ENCODE results near the gene TRIO.
"Not testable (repeated sequence)": the region's sequence is repeated elsewhere in the genome, so short reads cannot be mapped to it uniquely, and the experiment has no call there.

TRIO gene

GRCh38 chr5:14366763-14367162 is 223.6 kb downstream of the TRIO start:
- no peak for DNase-seq

- DNase-seq, result no peak
These were observed 224.2 kb downstream of the TRIO start for GRCh38 chr5:14367364-14367763.

DNA sequence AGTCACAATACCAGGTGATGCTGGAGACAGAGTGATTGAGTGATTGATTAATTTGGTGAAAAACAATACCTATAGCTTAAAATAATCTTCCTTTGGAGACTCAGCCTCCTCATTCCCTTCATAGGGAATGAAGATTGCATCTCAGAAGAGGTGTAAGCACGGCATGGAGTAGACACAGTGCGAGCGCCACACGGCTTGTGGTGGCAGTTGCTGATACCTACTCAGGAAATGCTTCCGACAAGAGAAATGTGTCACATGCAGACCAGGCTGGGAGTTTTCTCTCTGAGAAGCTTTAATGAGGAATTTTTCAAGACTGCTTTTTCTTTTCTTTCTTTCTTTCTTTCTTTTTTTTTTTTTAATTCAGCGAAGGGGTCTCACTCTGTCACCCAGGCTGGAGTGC is 226.6 kb downstream of the TRIO start:
- DNase-seq, result no peak

DNA sequence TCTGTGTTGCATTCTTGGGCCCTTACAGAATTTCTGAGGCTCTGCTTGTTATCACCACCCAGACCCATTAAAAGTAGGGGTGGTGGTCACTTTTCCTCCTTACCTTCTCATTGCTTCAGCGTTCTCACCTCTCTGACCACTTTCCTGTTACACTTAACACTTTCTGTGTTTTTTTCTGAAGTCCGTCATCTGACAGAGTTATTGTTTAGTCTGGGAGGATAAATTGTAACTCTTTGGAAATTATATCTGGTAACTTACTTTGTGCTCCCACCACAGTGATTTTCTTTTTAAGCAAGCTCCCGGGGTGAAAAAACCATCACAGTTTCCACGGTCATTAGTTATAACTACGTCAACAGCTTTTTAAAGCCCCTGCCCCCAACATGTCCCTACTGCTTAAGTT is 227.2 kb downstream of the TRIO start:
- no peak for DNase-seq

DNA sequence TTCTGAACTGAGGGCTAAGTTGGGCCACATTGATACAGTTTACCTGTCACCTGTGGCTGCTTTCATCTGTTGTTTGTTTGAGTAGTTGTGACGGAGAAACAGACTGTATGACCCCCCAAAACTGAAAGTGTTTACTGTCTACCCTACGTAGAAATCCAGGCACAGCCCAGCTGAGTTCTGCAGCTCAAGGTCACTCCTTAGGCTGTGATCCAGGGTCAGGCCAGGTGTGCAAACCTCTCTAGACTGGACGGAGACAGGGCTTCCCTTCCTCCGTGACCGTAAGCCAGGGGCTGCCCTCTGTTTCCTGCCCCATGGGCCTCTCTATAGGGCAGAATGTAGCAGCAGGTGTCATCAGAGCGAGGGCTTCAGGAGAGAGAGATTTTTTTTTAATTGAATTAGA is 230.5 kb downstream of the TRIO start:
- DNase-seq, result no peak

DNA sequence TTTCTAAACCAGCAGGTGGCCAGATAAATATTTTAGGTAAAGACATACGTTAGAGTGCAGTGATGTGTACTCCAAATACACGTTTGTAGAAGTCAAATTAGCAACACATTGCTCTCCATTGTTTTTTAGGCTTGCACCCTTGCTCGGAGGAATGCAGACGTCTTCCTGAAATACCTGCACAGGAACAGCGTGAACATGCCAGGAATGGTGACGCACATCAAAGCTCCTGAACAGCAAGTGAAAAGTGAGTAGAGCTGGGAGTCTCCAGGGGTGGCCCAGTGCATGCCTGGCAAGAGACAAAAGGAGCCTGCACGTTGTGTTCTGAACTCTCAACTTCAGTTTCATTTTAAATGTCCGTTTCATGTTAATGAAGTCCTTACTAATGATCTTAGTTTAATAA is 231.0 kb downstream of the TRIO start:
- DNase-seq, result no peak

- DNase-seq, result no peak
These were observed 233.6 kb downstream of the TRIO start for GRCh38 chr5:14376789-14377188.

- peak; percentile 13 for DNase-seq
These were observed 236.8 kb downstream of the TRIO start for GRCh38 chr5:14379739-14380497.

DNA sequence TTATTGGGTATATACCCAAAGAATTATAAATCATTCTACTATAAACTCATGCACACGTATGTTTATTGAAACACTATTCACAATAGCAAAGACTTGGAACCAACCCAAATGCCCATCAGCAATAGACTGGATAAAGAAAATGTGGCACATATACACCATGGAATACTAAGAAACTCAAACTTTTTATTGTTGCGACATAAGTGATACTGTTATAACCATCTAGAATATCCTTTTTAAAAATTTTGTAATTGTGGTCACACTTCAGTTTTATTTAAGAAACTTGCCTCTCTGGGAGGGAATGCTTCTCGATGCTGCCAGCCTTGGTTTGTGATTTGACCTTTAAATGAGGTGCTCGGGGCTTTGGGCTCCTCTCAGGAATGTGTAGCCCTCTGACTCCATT is 237.6 kb downstream of the TRIO start:
- no peak for DNase-seq

GRCh38 chr5:14382640-14383039 is 239.5 kb downstream of the TRIO start:
- no peak for DNase-seq

DNA sequence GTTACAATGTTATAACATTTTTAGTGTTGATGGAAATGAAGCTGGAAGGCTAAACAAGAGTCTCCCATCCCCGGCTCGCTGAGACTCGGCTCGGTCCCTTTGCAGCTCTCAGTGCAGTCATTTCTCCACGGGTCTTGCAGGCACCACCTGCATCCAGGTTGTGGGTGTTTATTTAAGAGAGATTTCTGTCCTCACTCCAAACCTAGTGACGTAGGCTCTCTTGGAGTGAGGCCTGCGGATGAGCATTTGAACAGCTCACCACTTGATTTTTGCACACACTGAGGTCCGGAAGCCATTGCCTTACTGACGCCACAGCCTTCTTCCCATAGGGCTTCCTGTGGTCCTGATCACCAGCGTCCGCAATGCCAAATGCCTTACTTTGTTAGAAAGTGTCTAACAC is 240.8 kb downstream of the TRIO start:
- DNase-seq, result no peak

DNA sequence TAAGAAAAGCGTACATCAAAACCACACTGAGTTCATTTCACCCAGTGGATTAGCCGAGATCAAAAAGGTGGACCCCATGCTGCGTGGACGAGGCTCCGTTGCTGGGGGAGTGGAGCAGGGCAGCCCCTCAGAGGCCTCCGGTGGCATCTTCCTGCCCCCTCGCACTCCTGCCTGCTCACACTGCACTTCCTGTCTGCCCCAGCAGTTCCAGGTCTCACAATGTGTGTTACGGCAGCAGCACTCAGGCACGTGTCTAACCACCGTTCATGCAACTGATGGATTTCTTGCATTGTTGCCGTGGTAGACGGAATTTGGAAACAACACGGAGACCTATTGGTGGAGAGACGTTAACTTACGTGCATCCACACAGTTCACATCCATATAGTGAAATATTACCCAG is 241.9 kb downstream of the TRIO start:
- no peak for DNase-seq

DNA sequence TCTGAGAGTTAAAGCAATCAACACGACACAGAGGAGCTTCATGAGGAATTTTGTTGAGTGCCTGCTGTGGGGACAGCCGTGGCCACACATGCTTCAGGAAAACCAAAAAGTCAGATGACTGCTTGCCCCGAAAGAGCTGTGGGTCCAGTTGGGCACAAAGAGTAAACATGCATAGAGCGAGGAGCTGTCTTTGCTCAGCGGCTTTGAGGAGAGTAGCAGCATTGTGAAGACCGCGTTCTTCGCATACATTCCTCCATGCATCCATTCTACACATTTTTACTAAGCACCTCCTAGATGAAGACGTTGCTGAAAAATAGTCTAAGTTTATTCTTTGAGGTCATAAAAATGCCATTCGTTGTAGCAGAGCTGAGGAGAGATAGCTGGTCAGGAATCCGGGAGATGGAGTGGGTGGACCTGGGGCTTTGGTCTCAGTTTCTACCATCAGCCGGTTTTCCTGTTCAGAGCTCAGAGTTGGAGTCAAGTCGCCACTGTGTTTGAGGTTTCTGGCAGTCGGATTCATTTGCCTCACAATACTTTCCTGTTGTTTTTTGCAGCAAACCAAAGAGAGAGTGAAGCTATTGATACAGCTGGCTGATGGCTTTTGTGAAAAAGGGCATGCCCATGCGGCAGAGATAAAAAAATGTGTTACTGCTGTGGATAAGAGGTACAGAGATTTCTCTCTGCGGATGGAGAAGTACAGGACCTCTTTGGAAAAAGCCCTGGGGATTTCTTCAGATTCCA is 243.9 kb downstream of the TRIO start:
- no peak for DNase-seq

- no peak for DNase-seq
These were observed 245.6 kb downstream of the TRIO start for GRCh38 chr5:14388741-14389140.

DNA sequence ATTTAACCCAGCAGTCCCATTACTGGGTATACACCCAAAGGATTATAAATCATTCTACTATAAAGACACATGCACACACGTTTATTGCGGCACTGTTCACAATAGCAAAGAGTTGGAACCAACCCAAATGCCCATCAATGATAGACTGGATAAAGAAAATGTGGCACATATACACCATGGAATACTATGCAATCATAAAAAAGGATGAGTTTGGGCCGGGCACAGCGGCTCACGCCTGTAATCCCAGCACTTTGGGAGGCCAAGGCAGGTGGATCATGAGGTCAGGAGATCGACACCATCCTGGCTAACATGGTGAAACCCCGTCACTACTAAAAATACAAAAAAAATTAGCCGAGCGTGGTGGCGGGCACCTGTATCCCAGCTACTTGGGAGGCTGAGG is 249.4 kb downstream of the TRIO start:
- DNase-seq, result not testable (repeated sequence)

DNA sequence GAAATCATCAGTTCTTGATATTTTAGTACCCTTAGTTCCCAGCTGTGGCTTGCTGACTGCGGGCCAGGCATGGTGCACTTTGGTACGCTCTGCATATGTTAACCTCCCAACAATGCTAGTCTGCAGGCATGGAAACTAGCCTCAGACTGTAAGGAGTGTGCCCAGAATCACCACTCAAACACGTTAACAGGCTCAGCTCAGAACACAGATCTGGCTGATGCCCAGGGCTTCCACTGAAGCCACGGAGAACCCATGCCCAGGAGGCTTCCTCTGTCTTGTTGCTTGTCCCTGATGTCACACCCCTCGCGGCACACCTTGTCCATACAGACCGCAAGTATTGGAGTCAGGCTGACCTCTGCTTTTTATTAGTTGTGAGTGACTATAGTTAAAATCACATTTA is 251.2 kb downstream of the TRIO start:
- DNase-seq, result no peak

DNA sequence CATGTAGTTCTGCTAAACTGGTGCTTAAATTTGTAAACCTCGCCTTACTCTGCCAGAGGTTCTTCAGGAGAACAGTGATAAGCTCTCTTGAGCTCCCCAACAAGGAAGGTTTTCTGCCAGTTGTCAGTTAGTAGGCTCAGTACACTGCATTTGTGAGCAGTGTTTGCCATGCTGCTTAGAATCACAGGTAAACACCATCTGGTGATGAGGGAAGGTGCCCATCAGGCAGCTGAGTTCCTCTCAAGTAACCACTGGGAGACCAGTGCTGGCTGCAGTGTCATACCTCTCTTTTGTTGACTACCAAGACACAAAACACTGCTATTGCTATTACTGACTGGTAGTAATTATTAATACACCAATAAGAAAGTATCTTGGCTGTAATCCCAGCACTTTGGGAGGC is 252.3 kb downstream of the TRIO start:
- DNase-seq, result no peak

DNA sequence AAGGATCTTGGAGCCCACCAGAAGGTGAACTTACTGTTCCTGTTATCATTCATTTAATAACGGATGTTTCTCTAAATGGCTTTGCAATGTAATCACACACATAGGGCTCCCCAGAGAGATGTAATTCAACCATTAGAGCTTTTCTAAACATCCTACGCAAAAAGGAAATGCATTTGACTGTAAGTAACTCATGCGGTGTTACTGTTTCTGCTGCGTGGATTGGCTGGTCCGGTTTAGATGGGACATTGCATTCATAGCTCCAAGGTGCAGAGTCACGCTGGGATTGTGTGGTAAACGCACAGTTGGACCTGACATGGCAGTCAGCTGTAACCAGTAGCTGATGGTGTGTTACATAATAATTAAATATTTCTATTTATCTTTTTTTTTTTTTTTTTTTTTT is 252.9 kb downstream of the TRIO start:
- no peak for DNase-seq

- DNase-seq, result no peak
These were observed 253.6 kb downstream of the TRIO start for GRCh38 chr5:14396737-14397136.

DNA sequence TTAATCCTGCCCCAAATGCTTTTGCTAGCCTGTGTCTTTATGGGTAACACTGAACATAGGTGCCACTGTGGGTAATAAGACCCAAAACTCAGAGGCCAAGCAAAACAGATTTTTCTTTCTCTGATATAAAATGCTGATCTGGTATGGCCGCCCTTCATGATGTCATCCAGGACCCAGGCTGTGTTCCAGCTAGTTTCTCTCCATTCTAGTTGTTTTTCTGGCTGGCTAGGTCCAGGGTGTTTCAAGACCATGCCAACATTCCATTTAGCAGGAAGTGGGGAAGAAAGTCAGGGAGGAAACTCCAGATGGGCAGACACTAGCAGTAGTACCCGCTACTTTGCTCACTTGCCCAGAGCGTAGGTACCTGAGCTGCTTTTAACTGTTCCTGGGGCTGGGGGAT is 254.6 kb downstream of the TRIO start:
- no peak for DNase-seq

DNA sequence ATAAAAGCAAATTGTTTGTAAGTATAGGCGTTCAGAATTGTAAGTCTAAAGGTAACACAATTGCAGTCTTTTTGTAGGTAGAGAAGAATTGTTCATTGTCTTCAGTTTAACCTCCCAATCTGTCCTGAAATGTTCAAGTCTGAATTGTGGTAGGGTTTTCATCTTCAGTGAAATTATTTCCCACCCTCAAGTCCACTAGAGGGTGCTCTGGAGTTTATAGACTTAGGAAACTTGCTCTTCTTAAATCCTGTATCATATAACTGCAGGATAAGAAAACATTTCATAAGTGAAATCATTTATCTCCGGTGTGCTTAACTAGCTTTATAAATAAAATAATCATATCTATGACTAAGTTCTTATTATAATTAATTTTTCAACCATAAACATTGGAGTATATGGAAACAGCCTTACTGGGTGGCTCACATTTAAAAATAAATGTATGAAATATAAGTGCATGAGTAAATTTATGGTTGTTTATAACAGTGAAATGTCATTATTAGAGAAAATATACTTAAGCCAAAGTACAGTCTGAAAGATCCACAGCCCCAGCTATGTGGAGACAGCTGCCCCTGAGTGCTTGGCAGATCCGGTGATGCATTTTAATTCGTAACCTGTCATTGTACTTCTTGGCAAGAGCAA is 256.0 kb downstream of the TRIO start:
- peak; percentile 47 for DNase-seq

DNA sequence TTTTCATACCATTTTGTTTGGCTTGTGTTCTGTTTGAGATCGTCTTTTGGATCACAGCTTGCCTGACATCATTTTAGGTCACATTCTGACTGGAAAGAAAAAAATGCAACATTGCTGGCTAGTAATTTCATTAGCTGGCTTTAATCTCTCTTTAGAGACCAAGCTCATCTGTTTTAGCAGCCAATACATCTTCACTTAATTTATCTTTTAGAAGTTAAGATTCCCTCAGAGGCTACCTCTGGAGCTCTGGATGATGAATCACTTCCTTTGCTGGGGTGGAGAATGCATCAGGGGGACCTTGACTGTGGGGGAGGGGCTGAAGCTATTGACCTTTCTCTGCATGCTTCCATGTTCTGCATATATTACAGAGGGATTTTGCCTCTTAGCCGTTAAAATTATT is 256.9 kb downstream of the TRIO start:
- no peak for DNase-seq

DNA sequence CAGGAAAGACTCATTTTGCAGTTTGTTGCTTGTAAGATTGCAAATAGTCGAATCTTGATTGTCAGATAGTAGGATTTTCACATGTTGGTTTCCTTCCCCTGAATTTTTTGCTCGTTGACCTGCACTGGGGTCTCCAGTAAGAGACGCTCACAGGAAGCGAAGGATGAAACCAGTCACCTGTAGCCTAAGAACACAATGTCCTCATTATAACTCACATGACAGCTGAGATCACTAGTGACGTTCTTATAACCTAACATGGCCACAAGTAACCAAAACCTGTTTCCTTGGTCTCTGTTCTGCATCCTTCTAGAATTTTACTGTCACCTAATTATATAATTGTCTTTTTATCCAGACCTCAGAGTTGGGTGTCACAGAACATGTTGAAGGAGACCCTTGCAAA is 257.5 kb downstream of the TRIO start:
- DNase-seq, result no peak

GRCh38 chr5:14401639-14402038 is 258.5 kb downstream of the TRIO start:
- DNase-seq, result no peak
